GM18951 (cell line): Measurements from ENCODE around the gene OLIG2.

ENCODE experiments used
- POLR2A ChIP-seq: IDR thresholded peaks from 4 replicates; pipeline ENCODE4 v1.6.1; 2011; ENCODE audit warnings: mild to moderate bottlenecking; ENCODE audit not compliant: insufficient read length, insufficient read depth; ENCODE audit errors: extremely low read depth
- in situ Hi-C: fragments of 300-500 bp; cut with MboI; formaldehyde crosslinking; loops from one replicate; pipeline ENCODE4 v1.12.0; 2022; ENCODE audit warnings: low sequenced_read_pairs, mixed read lengths, inconsistent platforms; ENCODE audit not compliant: unreplicated experiment

OLIG2 gene

DNA sequence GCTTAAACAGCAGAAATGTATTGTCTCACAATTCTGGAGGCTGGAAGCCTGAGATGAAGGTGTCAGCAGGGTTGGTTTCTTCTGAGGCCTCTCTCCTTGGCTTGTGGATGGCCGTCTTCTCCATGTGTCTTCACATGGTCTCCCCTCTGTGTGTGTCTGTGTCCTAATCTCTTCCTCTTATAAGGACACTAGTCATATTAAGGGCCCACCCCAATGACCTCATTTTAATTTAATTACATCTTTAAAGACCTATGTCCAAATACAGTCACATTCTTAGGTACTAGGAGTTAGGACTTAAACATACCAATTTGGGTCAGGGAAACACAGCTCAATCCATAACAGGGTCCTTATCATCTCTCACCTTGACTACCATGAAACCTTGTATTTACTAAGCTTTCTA is 14.8 kb upstream of the OLIG2 start:
- in situ Hi-C loops: no loop called here

GRCh38 chr21:33011462-33011861 is 14.3 kb upstream of the OLIG2 start:
- TF ChIP-seq POLR2A: no peak
- in situ Hi-C loops: no loop called here

More for the DNA sequence above, 14.8 kb upstream of the OLIG2 start:
- TF ChIP-seq POLR2A: no peak

- no peak for TF ChIP-seq POLR2A
- in situ Hi-C loops: no loop called here
Observed at GRCh38 chr21:33013626-33014025, 12.1 kb upstream of the OLIG2 start.

DNA sequence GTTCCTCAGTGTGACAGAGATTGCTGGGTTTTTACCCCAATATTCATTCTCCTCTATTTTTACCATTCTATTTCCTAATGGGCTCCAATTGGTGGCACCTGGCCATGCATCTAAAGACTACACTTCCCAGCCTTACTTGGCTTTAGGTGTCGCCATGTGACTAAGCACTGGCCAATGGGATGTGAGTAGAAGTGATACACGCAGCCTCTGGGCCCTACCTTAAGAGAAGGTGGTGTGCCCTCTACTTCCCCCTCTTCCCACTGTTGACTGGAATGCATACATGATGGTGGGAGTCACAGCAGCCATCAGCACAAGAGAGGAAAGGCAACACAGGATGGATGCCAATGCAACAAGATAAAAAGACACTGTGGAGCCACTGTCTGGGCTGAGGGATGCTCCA is 11.4 kb upstream of the OLIG2 start:
- in situ Hi-C loops: no loop called here
- TF ChIP-seq POLR2A: no peak

- TF ChIP-seq POLR2A: no peak
- in situ Hi-C loops: no loop called here
Observed at GRCh38 chr21:33015096-33015495, 10.6 kb upstream of the OLIG2 start.

- in situ Hi-C loops: no loop called here
- TF ChIP-seq POLR2A: no peak
Observed at GRCh38 chr21:33015756-33016155, 10.0 kb upstream of the OLIG2 start.

DNA sequence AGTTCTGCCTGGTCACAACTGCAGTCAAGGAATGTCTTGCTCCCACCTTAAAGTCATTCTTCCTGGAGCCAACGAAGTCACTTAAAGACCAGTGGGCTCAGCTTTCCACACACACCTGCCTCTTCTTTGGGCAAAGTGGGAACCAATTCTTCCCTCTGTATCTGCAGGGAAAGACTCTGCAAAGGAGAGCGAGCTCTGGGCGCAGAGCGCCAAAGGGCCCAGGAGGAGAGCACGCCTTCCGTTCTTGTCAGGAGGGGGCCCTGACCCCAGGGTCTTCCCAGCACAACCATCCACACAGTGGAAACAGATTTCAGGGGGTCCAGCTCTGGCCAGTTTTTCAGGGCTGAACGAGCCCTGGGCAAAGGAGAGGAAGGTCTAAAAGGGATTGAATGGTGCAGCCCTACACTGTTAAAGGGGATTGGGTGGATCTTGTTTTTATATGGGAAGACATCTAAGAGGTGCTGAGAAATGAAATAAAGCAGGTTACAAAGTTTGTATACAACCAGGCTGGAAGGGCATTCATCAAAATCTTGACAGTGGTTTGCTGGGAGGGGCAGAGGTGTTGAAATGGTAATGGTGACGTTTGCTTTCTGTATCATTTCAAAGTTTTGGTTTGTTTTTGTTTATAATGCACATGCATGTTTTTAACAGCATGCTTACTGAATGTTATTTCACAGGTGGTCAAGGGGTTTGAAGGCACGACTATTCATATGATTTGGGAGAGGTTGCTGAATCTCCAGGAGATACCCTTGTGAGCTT is 6.8 kb upstream of the OLIG2 start:
- in situ Hi-C loops: no loop called here

GRCh38 chr21:33019516-33019884 is 6.2 kb upstream of the OLIG2 start:
- in situ Hi-C loops: no loop called here
- no peak for TF ChIP-seq POLR2A

More for the DNA sequence above, 6.8 kb upstream of the OLIG2 start:
- TF ChIP-seq POLR2A: no peak

- in situ Hi-C loops: no loop called here
- no peak for TF ChIP-seq POLR2A
Observed at GRCh38 chr21:33019885-33020557, 5.7 kb upstream of the OLIG2 start.

DNA sequence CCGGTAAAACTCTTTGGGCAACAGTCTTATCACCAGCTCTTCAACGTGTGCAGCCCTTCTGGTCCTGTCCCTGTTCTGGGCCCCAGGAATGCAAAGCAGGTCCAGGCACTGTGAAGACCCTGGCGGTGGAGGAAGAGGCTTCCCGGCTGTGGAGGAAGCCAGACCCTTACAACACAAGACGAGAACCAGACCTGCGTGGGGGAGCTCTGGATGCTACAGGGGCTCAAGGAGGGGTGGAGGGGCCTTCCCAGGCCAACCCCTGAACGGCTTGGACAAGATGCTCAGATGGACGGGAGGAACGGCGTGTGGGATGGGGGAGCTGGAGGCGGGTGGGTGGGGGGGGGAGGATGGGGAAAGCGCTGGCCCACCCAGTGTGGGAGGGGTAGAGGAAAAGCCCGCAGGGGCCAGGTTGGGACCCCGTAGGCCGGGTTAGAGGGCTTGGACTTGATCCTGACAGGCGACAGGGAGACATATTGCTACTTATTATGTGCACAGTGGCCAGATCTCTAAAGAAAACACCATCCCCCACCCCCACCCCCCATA is 5.1 kb upstream of the OLIG2 start:
- in situ Hi-C loops: no loop called here
- no peak for TF ChIP-seq POLR2A

DNA sequence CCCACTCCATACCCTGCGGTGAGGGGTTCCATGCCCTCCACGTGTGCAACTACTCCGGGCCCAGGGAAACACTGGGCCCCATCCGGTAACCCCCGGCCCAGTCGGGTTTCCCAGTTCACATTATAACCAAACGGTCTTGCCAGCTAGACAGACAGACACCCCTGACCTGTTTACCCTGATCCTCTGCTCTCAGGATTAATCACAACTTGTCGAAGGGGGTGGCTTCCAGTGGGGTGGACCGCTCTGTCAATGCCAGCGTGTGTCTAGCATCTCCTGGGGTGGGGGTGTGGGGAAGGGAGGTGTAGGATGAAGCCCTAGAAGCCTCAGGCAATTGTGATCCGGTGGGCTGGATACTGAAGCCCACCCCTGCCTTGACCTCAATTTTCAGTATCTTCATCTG is 4.6 kb upstream of the OLIG2 start:
- TF ChIP-seq POLR2A: no peak
- in situ Hi-C loops: no loop called here

DNA sequence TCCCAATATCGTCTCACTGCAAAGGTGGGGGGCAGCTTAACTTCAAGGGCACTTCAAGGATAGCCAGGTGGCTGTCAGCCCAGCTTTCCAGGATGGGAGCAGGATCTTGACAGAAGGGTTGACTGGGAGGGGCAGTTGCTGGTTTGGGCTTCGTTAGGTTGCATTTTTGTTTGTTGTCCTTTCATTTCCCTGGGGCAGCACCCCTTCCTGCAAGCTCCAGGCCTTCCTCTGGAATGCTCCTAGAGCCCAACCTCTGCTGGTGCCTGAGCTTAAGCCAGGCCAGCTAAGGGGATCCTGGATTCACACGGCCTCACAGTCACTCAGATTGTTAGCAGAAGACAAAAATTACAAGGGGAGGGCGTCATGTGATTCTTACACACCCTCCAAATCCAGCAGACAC is 4.1 kb upstream of the OLIG2 start:
- in situ Hi-C loops: no loop called here
- no peak for TF ChIP-seq POLR2A

- in situ Hi-C loops: no loop called here
- no peak for TF ChIP-seq POLR2A
Observed at GRCh38 chr21:33022489-33022827, 3.3 kb upstream of the OLIG2 start.

DNA sequence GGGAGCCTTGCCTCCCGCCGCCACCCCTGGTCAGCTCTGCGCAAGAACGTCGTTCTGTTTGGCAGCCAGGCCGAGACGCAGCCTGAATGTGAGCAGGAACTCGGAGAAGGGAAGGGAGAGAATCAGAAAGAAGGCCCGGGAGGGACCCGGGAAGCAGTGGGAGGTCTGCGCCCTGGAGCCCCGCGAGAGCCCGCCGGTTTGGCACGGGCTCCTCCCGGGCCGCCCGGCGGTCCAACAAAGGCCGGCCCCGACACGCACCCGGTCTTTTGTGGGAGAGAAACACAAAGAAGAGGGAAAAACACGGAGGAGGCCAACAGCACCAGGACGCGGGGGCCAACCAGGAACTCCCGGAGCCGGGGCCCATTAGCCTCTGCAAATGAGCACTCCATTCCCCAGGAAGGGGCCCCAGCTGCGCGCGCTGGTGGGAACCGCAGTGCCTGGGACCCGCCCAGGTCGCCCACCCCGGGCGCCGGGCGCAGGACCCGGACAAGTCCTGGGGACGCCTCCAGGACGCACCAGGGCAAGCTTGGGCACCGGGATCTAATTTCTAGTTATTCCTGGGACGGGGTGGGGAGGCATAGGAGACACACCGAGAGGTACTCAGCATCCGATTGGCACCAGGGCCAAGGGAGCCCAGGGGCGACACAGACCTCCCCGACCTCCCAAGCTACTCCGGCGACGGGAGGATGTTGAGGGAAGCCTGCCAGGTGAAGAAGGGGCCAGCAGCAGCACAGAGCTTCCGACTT is 2.7 kb upstream of the OLIG2 start:
- in situ Hi-C loops: no loop called here
- TF ChIP-seq POLR2A: no peak

DNA sequence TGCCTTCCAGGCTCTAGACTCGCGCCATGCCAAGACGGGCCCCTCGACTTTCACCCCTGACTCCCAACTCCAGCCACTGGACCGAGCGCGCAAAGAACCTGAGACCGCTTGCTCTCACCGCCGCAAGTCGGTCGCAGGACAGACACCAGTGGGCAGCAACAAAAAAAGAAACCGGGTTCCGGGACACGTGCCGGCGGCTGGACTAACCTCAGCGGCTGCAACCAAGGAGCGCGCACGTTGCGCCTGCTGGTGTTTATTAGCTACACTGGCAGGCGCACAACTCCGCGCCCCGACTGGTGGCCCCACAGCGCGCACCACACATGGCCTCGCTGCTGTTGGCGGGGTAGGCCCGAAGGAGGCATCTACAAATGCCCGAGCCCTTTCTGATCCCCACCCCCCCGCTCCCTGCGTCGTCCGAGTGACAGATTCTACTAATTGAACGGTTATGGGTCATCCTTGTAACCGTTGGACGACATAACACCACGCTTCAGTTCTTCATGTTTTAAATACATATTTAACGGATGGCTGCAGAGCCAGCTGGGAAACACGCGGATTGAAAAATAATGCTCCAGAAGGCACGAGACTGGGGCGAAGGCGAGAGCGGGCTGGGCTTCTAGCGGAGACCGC is 2.0 kb upstream of the OLIG2 start:
- no peak for TF ChIP-seq POLR2A
- in situ Hi-C loops: no loop called here
